GM13976 (cell line): Measurements from ENCODE around the gene AUH.

Experiments
- DNase-seq: peaks from one replicate; pipeline ENCODE4 v3.0.0; 2012; ENCODE audit warnings: low spot score
- CTCF ChIP-seq: IDR thresholded peaks from 2 replicates; pipeline ENCODE4 v1.5.1; 2012; ENCODE audit warnings: borderline replicate concordance, mild to moderate bottlenecking; ENCODE audit not compliant: insufficient read depth; ENCODE audit errors: extremely low read depth, missing control alignments, control extremely low read depth
- in situ Hi-C: fragments of 300-500 bp; cut with MboI; formaldehyde crosslinking; loops from one replicate; pipeline ENCODE4 v1.12.0; 2022; ENCODE audit warnings: low sequenced_read_pairs, mixed read lengths, inconsistent platforms; ENCODE audit not compliant: unreplicated experiment

Gene AUH

DNA sequence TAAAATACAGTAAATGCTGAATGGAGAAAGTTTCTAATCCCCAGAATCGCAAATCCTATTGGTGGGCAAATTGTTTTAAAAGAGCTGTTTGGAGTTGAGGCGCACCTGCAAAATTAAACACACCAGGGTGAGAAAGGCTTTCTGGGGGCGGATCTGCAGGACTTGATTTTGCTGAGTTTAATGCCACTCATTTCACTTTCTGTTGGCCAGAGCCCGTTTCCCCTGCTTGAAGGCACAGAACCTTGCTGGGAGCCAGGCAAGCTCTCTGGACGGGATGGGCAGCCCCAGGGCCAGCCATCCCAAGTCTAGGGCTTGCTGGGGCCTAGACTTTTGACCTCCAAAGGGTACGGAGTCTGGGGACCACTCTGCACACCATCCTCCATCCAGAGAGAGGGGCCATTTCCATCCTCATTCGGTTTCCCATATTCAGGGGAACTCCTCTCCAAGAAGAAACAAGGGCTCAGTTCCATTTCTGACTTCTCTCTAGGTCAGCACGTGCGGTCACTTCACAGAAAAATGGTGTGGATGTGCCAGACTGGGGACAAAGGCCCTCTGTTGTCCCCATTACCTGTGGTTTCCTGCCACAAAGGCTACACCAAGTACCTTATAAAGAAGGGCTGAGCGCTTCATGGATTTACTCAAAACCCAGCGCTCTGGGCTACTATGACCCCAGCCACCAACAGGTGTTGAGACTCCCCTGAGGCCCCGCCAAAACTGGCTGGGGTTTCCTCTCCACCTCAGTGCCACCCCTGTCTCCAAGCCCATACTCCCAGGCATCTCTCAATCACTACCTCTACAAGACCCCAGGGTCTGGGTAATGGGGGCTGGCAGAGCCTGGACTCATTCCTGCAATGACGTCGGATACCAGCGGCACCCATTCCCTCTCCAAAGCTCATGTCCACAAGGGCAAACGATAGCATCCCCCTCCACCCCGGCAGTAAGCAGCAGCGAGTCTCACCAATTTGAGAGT, 170.0 kb downstream of the AUH start:
- in situ Hi-C loops: no loop called here
- TF ChIP-seq CTCF: no peak
- no peak for DNase-seq

DNA sequence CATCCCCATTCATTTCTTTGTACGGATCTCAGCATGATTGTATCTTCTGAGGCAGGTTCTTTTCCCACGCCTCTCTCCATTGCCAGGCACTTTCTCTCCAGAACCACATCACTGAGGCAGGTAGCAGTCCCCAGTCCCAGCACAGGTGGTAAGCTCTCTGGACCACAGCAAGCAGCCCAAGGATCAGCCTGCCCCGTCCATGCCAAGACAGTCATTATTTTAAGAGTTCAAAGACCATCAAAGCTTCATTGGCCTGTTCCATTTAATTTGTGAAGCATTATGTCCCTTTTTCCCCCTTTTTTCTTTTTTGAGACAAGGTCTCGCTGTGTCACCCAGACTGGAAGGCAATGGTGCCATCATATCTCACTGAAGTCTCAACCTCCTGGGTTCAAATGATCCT, 171.7 kb downstream of the AUH start:
- TF ChIP-seq CTCF: no peak
- in situ Hi-C loops: no loop called here
- DNase-seq: no peak

GRCh38 chr9:91188719-91189590, 172.8 kb downstream of the AUH start:
- no peak for TF ChIP-seq CTCF
- no peak for DNase-seq
- in situ Hi-C loops: no loop called here

GRCh38 chr9:91187965-91188344, 173.8 kb downstream of the AUH start:
- no peak for DNase-seq
- no peak for TF ChIP-seq CTCF
- in situ Hi-C loops: no loop called here

GRCh38 chr9:91187311-91187964, 174.3 kb downstream of the AUH start:
- DNase-seq: no peak
- in situ Hi-C loops: no loop called here
- TF ChIP-seq CTCF: no peak

GRCh38 chr9:91186632-91187108, 175.0 kb downstream of the AUH start:
- TF ChIP-seq CTCF: no peak
- in situ Hi-C loops: no loop called here
- no peak for DNase-seq
